HEK293 (cell line): ENCODE measurements around the gene CHMP1B.

Experiments used
- AEBP2 ChIP-seq: fragments of 450-650 bp; formaldehyde crosslinking; IDR thresholded peaks from 2 replicates; pipeline ENCODE4 v1.5.1; 2016; ENCODE audit warnings: missing biosample characterization, missing genetic modification characterization, borderline replicate concordance
- ATF2 ChIP-seq: fragments of 450-650 bp; formaldehyde crosslinking; IDR thresholded peaks from 2 replicates; pipeline ENCODE4 v1.5.1; 2016; ENCODE audit warnings: missing biosample characterization, missing genetic modification characterization, low read depth
- BCL11A ChIP-seq: fragments of 450-650 bp; formaldehyde crosslinking; IDR thresholded peaks from 2 replicates; pipeline ENCODE4 v1.5.1; 2016; ENCODE audit warnings: low read depth, missing biosample characterization, missing genetic modification characterization
- BCL6B ChIP-seq: fragments of 450-650 bp; formaldehyde crosslinking; IDR thresholded peaks from 2 replicates; pipeline ENCODE4 v1.5.1; 2017; ENCODE audit warnings: missing biosample characterization, missing genetic modification characterization
- EGR2 ChIP-seq: fragments of 450-650 bp; formaldehyde crosslinking; IDR thresholded peaks from 2 replicates; pipeline ENCODE4 v1.5.1; 2016; ENCODE audit warnings: low read depth, missing biosample characterization, missing genetic modification characterization
- GLI2 ChIP-seq: fragments of 450-650 bp; formaldehyde crosslinking; IDR thresholded peaks from 2 replicates; pipeline ENCODE4; 2017; ENCODE audit warnings: missing biosample characterization, missing genetic modification characterization, low read depth, borderline replicate concordance
- GLI4 ChIP-seq: fragments of 450-650 bp; formaldehyde crosslinking; IDR thresholded peaks from 2 replicates; pipeline ENCODE4 v1.5.1; 2016; ENCODE audit warnings: missing biosample characterization, missing genetic modification characterization
- INSM2 ChIP-seq: fragments of 450-650 bp; formaldehyde crosslinking; IDR thresholded peaks from 2 replicates; pipeline ENCODE4 v1.5.1; 2016; ENCODE audit warnings: missing biosample characterization, missing genetic modification characterization
- KLF7 ChIP-seq: fragments of 450-650 bp; formaldehyde crosslinking; IDR thresholded peaks from 2 replicates; pipeline ENCODE4 v1.5.1; 2016; ENCODE audit warnings: missing biosample characterization, missing genetic modification characterization, borderline replicate concordance
- SCRT1 ChIP-seq: fragments of 450-650 bp; formaldehyde crosslinking; IDR thresholded peaks from 2 replicates; pipeline ENCODE4 v1.5.1; 2016; ENCODE audit warnings: missing biosample characterization, missing genetic modification characterization, borderline replicate concordance
- TCF7L2 ChIP-seq: IDR thresholded peaks from 2 replicates; pipeline ENCODE4 v1.6.1; 2011; ENCODE audit warnings: low read depth, mild to moderate bottlenecking, inconsistent platforms, low read length, moderate library complexity, borderline replicate concordance
- YY2 ChIP-seq: fragments of 450-650 bp; formaldehyde crosslinking; IDR thresholded peaks from 2 replicates; pipeline ENCODE4 v1.5.1; 2016; ENCODE audit warnings: missing biosample characterization, missing genetic modification characterization
- ZBTB1 ChIP-seq: fragments of 450-650 bp; formaldehyde crosslinking; IDR thresholded peaks from 2 replicates; pipeline ENCODE4 v1.5.1; 2016; ENCODE audit warnings: missing biosample characterization, missing genetic modification characterization
- ZBTB26 ChIP-seq: fragments of 450-650 bp; formaldehyde crosslinking; optimal IDR thresholded peaks from 2 replicates; pipeline ENCODE3; 2016; ENCODE audit warnings: missing biosample characterization, mild to moderate bottlenecking, missing genetic modification characterization
- ZBTB48 ChIP-seq: fragments of 450-650 bp; formaldehyde crosslinking; IDR thresholded peaks from 2 replicates; pipeline ENCODE4 v1.5.1; 2016; ENCODE audit warnings: missing biosample characterization, missing genetic modification characterization
- ZNF155 ChIP-seq: fragments of 450-650 bp; formaldehyde crosslinking; IDR thresholded peaks from 2 replicates; pipeline ENCODE4 v1.5.1; 2016; ENCODE audit warnings: missing biosample characterization, missing genetic modification characterization
- ZNF16 ChIP-seq: fragments of 450-650 bp; formaldehyde crosslinking; IDR thresholded peaks from 2 replicates; pipeline ENCODE4 v1.5.1; 2016; ENCODE audit warnings: low read depth, missing biosample characterization, missing genetic modification characterization
- ZNF214 ChIP-seq: fragments of 450-650 bp; formaldehyde crosslinking; IDR thresholded peaks from 2 replicates; pipeline ENCODE4 v1.5.1; 2017; ENCODE audit warnings: missing biosample characterization, mild to moderate bottlenecking, missing genetic modification characterization, borderline replicate concordance
- ZNF23 ChIP-seq: fragments of 450-650 bp; formaldehyde crosslinking; IDR thresholded peaks from 2 replicates; pipeline ENCODE4 v1.5.1; 2016; ENCODE audit warnings: missing biosample characterization, missing genetic modification characterization, borderline replicate concordance
- ZNF335 ChIP-seq: fragments of 450-650 bp; formaldehyde crosslinking; conservative IDR thresholded peaks from 2 replicates; pipeline ENCODE4 v1.5.1; 2016; ENCODE audit warnings: missing biosample characterization, missing genetic modification characterization
- ZNF398 ChIP-seq: fragments of 450-650 bp; formaldehyde crosslinking; IDR thresholded peaks from 2 replicates; pipeline ENCODE4 v1.5.1; 2017; ENCODE audit warnings: missing biosample characterization, missing genetic modification characterization
- ZNF488 ChIP-seq: fragments of 450-650 bp; formaldehyde crosslinking; IDR thresholded peaks from 2 replicates; pipeline ENCODE4 v1.5.1; 2016; ENCODE audit warnings: missing biosample characterization, missing genetic modification characterization
- ZNF530 ChIP-seq: fragments of 450-650 bp; formaldehyde crosslinking; IDR thresholded peaks from 2 replicates; pipeline ENCODE4 v1.5.1; 2016; ENCODE audit warnings: low read depth, missing biosample characterization, missing genetic modification characterization
- ZNF555 ChIP-seq: fragments of 450-650 bp; formaldehyde crosslinking; conservative IDR thresholded peaks from 2 replicates; pipeline ENCODE4 v1.5.1; 2017; ENCODE audit warnings: missing biosample characterization, mild to moderate bottlenecking, missing genetic modification characterization, inconsistent platforms
- ZNF624 ChIP-seq: fragments of 450-650 bp; formaldehyde crosslinking; IDR thresholded peaks from 2 replicates; pipeline ENCODE4 v1.5.1; 2017; ENCODE audit warnings: missing biosample characterization, missing genetic modification characterization
- ZNF626 ChIP-seq: fragments of 450-650 bp; sonication (Bioruptor Pico); formaldehyde crosslinking; IDR thresholded peaks from 2 replicates; pipeline ENCODE4 v1.5.1; 2018; ENCODE audit warnings: missing biosample characterization, missing genetic modification characterization, inconsistent platforms
- ZNF658 ChIP-seq: fragments of 450-650 bp; formaldehyde crosslinking; IDR thresholded peaks from 2 replicates; pipeline ENCODE4; 2016; ENCODE audit warnings: missing biosample characterization, missing genetic modification characterization
- ZSCAN16 ChIP-seq: fragments of 450-650 bp; formaldehyde crosslinking; IDR thresholded peaks from 2 replicates; pipeline ENCODE4 v1.5.1; 2016; ENCODE audit warnings: missing biosample characterization, missing genetic modification characterization

Gene CHMP1B

GRCh38 chr18:11849841-11850634 lies 1.2 kb upstream of the CHMP1B start (continued):
- no peak for TF ChIP-seq ZNF155 (tag by site-specific recombination)
- no peak for TF ChIP-seq ZNF16 (tag by site-specific recombination)
- no peak for TF ChIP-seq GLI4 (tag by site-specific recombination)
- TF ChIP-seq BCL6B (tag by site-specific recombination) = no peak
- no peak for TF ChIP-seq ZBTB48 (tag by site-specific recombination)
- peak; percentile 81 for TF ChIP-seq INSM2 (tag by site-specific recombination)
- no peak for TF ChIP-seq AEBP2
- TF ChIP-seq GLI2 (tag by site-specific recombination) = no peak
- TF ChIP-seq YY2 (tag by site-specific recombination) = no peak
- no peak for TF ChIP-seq ZBTB26
- no peak for TF ChIP-seq TCF7L2
- peak; percentile 85 for TF ChIP-seq ZNF335
- no peak for TF ChIP-seq ZNF214 (tag by site-specific recombination)
- no peak for TF ChIP-seq ZBTB1 (tag by site-specific recombination)
- no peak for TF ChIP-seq ZSCAN16
- TF ChIP-seq BCL11A (tag by site-specific recombination) = no peak
- no peak for TF ChIP-seq ZNF624
- TF ChIP-seq ZNF555 (tag by site-specific recombination) = no peak
- no peak for TF ChIP-seq ZNF658 (tag by site-specific recombination)
- TF ChIP-seq ZNF398 = no peak
- no peak for TF ChIP-seq ZNF530 (tag by site-specific recombination)
- TF ChIP-seq ZNF626 (tag by site-specific recombination) = no peak
- TF ChIP-seq ZNF488 (tag by site-specific recombination) = no peak
- TF ChIP-seq ZNF23 (tag by site-specific recombination) = no peak
- TF ChIP-seq SCRT1 (tag by site-specific recombination) = peak; percentile 94
- TF ChIP-seq KLF7 (tag by site-specific recombination) = no peak
- TF ChIP-seq ATF2 (tag by site-specific recombination) = no peak
- TF ChIP-seq EGR2 (tag by site-specific recombination) = no peak
